NB4 (cell line): ENCODE measurements around the gene DRG2.

Experiments
- CTCF ChIP-seq: IDR thresholded peaks from one replicate; pipeline ENCODE4 v1.5.1; 2012; ENCODE audit warnings: low read depth, low read length
- POLR2A ChIP-seq: IDR thresholded peaks from 2 replicates; pipeline ENCODE4 v1.6.1; 2011; ENCODE audit warnings: mild to moderate bottlenecking; ENCODE audit not compliant: insufficient read length; ENCODE audit errors: extremely low read depth

- no peak for TF ChIP-seq CTCF
- TF ChIP-seq POLR2A = no peak
These were observed 14.1 kb downstream of the DRG2 start for GRCh38 chr17:18101828-18102227.
